GM12872 (cell line): ENCODE data around the gene PGBD5.

Experiments used
- TF ChIP-seq, protein P1 (sequence below): IDR thresholded peaks from 3 replicates; pipeline ENCODE4 v1.5.1; 2011; ENCODE audit warnings: low read depth, mild to moderate bottlenecking, low read length, moderate library complexity; ENCODE audit not compliant: insufficient read depth

Gene PGBD5

DNA sequence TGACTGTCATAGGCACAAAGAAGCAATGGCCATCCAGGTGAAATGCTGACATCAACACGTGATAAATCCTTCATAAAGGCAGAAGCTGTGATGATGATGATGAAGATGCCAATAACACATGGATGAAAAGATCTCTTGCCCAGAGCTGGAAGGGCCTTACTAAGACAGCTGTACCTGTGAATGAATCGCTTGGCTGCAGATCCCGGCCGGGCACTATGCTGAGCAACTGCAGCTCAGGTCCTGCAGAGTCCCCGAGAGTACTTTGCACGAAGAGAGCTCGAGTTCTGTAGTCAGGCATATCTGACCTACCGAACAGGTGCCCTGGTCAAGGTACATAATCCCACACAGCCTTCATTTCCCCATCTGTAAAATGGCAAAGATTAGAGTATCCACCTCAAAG is 48.8 kb downstream of the PGBD5 start:
- TF ChIP-seq, protein P1, sequence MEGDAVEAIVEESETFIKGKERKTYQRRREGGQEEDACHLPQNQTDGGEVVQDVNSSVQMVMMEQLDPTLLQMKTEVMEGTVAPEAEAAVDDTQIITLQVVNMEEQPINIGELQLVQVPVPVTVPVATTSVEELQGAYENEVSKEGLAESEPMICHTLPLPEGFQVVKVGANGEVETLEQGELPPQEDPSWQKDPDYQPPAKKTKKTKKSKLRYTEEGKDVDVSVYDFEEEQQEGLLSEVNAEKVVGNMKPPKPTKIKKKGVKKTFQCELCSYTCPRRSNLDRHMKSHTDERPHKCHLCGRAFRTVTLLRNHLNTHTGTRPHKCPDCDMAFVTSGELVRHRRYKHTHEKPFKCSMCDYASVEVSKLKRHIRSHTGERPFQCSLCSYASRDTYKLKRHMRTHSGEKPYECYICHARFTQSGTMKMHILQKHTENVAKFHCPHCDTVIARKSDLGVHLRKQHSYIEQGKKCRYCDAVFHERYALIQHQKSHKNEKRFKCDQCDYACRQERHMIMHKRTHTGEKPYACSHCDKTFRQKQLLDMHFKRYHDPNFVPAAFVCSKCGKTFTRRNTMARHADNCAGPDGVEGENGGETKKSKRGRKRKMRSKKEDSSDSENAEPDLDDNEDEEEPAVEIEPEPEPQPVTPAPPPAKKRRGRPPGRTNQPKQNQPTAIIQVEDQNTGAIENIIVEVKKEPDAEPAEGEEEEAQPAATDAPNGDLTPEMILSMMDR: no peak

- TF ChIP-seq, protein P1: no peak
These were observed 49.8 kb downstream of the PGBD5 start for GRCh38 chr1:230376296-230376695.

GRCh38 chr1:230375780-230376179 is 50.4 kb downstream of the PGBD5 start:
- TF ChIP-seq, protein P1: no peak

DNA sequence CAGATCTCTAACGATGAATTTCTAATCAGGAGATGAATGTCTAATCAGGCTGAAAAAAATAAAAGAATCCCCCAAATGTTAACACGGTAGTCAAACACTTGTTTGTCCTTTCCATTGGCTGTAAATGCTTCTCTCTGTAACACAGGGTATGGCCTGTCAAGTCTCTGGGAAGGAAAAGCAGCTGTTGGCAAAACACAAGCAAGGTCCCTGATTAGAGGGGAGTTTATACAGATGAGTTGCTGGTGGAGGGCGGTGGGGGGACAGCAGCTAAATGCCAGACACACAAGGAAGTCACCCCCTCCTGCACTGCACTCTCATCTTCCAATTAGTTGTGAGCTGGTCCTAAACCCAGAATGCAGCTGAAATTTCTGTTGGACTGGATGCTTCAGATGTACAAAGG is 51.0 kb downstream of the PGBD5 start:
- TF ChIP-seq, protein P1: no peak

GRCh38 chr1:230371923-230372703 is 54.0 kb downstream of the PGBD5 start:
- TF ChIP-seq, protein P1: no peak

- TF ChIP-seq, protein P1: no peak
These were observed 56.0 kb downstream of the PGBD5 start for GRCh38 chr1:230370109-230370508.

- TF ChIP-seq, protein P1: no peak
These were observed 57.3 kb downstream of the PGBD5 start for GRCh38 chr1:230368871-230369270.

GRCh38 chr1:230368363-230368762 is 57.8 kb downstream of the PGBD5 start:
- TF ChIP-seq, protein P1: no peak
